GM12878 (cell line): ENCODE data around the gene KRTAP5-8. TPM values are rescaled to one million over a fixed set of nuclear protein-coding genes. Genes with fewer than 3 reads are reported as not detected.

ENCODE experiments used
- ATAC-seq: fragments of 200-7000 bp; cut with Tn5 transposase; 3 replicates; pipeline ENCODE4 v1.9.1; 2020; ENCODE audit warnings: mild to moderate bottlenecking, moderate library complexity
- BruUV-seq: library from RNA; stranded (reverse); fragments of 400-500 nt; replicated peaks from 2 replicates; lab custom pipeline; 2021; lab: Mats Ljungman, UMichigan
- CTCF ChIA-PET: fragments of 300-600 bp; sonication (Branson Sonifier 250); formaldehyde crosslinking; extraction: SDS; loops from one replicate; lab custom pipeline; 2021; ENCODE audit warnings: inconsistent platforms; lab: Yijun Ruan, JAX
- POLR2A ChIA-PET: fragments of 350-600 bp; formaldehyde crosslinking; extraction: SDS; loops from one replicate; lab custom pipeline; 2021; ENCODE audit warnings: inconsistent platforms; lab: Charles Lee
- RAD21 ChIA-PET: fragments of 300-600 bp; sonication (Branson Sonifier 250); formaldehyde crosslinking; loops from one replicate; lab custom pipeline; 2023; ENCODE audit warnings: antibody characterized with exemption; ENCODE audit not compliant: unreplicated experiment; lab: Charles Lee
- SMC1A ChIA-PET: fragments of 300-600 bp; sonication (Branson Sonifier 250); formaldehyde crosslinking; loops from one replicate; lab custom pipeline; 2023; ENCODE audit not compliant: unreplicated experiment, uncharacterized antibody; lab: Charles Lee
- DNase-seq: peaks from one replicate; pipeline ENCODE4 v3.0.0-alpha.2; 2011; ENCODE audit warnings: low read depth, low spot score
- FAIRE-seq: peaks from 3 replicates; lab custom pipeline; 2011; peaks lifted over from hg19 to GRCh38; lab: Jason Lieb, UNC
- H2AFZ ChIP-seq: 2 replicates; pipeline ENCODE4 v1.6.0; 2011; ENCODE audit warnings: low read depth, low read length, control low read depth; ENCODE audit not compliant: control insufficient read depth
- H3K27ac ChIP-seq: 2 replicates; pipeline ENCODE4 v1.5.1; 2011; ENCODE audit warnings: control low read depth; ENCODE audit not compliant: control insufficient read depth, insufficient read depth
- H3K27me3 ChIP-seq, 2 experiments: replicated peaks in 1 of 2; 2 replicates each; pipeline versions ENCODE4 v1.6.0 to v1.6.1; 2011; ENCODE audit warnings: low read length in 1 of 2; ENCODE audit not compliant: control insufficient read depth in 2 of 2, insufficient read depth in 2 of 2
- H3K36me3 ChIP-seq, 2 experiments: 2 replicates each; pipeline ENCODE4 v1.5.1; 2011; ENCODE audit warnings: low read length in 1 of 2; ENCODE audit not compliant: control insufficient read depth in 2 of 2, insufficient read depth in 2 of 2
- H3K4me1 ChIP-seq: 2 replicates; pipeline ENCODE4 v1.6.1; 2011; ENCODE audit warnings: mild to moderate bottlenecking, low read length, moderate library complexity, mixed read lengths; ENCODE audit not compliant: control insufficient read depth, insufficient read depth
- H3K4me2 ChIP-seq: 2 replicates; pipeline ENCODE4 v1.6.0; 2011; ENCODE audit warnings: control low read depth; ENCODE audit not compliant: control insufficient read depth, insufficient read depth
- H3K4me3 ChIP-seq: fragments of 200-600 bp; sonication (generic); 2 replicates; pipeline ENCODE4 v1.5.1; 2016
- H3K79me2 ChIP-seq: 2 replicates; pipeline ENCODE4 v1.6.0; 2011; ENCODE audit warnings: low read length; ENCODE audit not compliant: control insufficient read depth, insufficient read depth
- H3K9ac ChIP-seq: 2 replicates; pipeline ENCODE4 v1.8.0; 2011; ENCODE audit warnings: low read length, control low read depth, mixed read lengths; ENCODE audit not compliant: control insufficient read depth, insufficient read depth
- H3K9me3 ChIP-seq: replicated peaks from 3 replicates; pipeline ENCODE4 v1.5.1; 2011; ENCODE audit warnings: mild to moderate bottlenecking, low read length; ENCODE audit not compliant: control insufficient read depth, insufficient read depth
- H4K20me1 ChIP-seq: 2 replicates; pipeline ENCODE4 v1.6.0; 2011; ENCODE audit not compliant: control insufficient read depth, insufficient read depth
- EGR1 ChIP-seq, 2 experiments: IDR thresholded peaks; 1 replicate in 1 of 2; 2 replicates in 1 of 2; pipeline ENCODE4 v1.6.1; 2011 to 2012; ENCODE audit warnings: low read depth in 2 of 2, low read length in 2 of 2, borderline replicate concordance in 1 of 2, mild to moderate bottlenecking in 1 of 2, moderate library complexity in 1 of 2
- ETV6 ChIP-seq, 2 experiments: fragments of 450-650 bp in 1 of 2; IDR thresholded peaks in 1 of 2; conservative IDR thresholded peaks in 1 of 2; 2 replicates each; pipeline ENCODE4 v1.6.1; 2014; ENCODE audit warnings: antibody characterized with exemption in 1 of 2, borderline replicate concordance in 1 of 2, low read depth in 1 of 2, mild to moderate bottlenecking in 1 of 2, moderate library complexity in 1 of 2
- HDGF ChIP-seq: fragments of 450-650 bp; IDR thresholded peaks from 2 replicates; pipeline ENCODE4 v1.6.1; 2016; ENCODE audit warnings: antibody characterized with exemption
- PML ChIP-seq: IDR thresholded peaks from 2 replicates; pipeline ENCODE4 v1.6.1; 2012; ENCODE audit warnings: low read length, inconsistent platforms
- SMAD5 ChIP-seq: IDR thresholded peaks from 2 replicates; pipeline ENCODE4 v1.6.1; 2016; ENCODE audit warnings: antibody characterized with exemption, low read depth
- SMARCA5 ChIP-seq: fragments of 450-650 bp; IDR thresholded peaks from 2 replicates; pipeline ENCODE4 v1.6.1; 2017; ENCODE audit warnings: mild to moderate bottlenecking
- SREBF2 ChIP-seq: IDR thresholded peaks from 2 replicates; pipeline ENCODE4 v1.6.1; 2012; ENCODE audit warnings: mild to moderate bottlenecking, low read length
- STAT1 ChIP-seq: fragments of 450-650 bp; conservative IDR thresholded peaks from 2 replicates; pipeline ENCODE4 v1.6.1; 2014; ENCODE audit warnings: antibody characterized with exemption, mild to moderate bottlenecking
- SUPT20H ChIP-seq: IDR thresholded peaks from 2 replicates; pipeline ENCODE4 v1.6.1; 2011; ENCODE audit warnings: low read depth, mild to moderate bottlenecking, low read length, moderate library complexity, borderline replicate concordance; ENCODE audit not compliant: control insufficient read depth
- TARDBP ChIP-seq: IDR thresholded peaks from 2 replicates; pipeline ENCODE4 v1.6.1; 2016; ENCODE audit warnings: borderline replicate concordance
- TBL1XR1 ChIP-seq: IDR thresholded peaks from 2 replicates; pipeline ENCODE4 v1.6.1; 2012; ENCODE audit warnings: low read depth, low read length, improper control_type of control experiment
- WGBS: methylation state at CpG from one replicate; pipeline ENCODE4 v1.1.6; 2016; ENCODE audit warnings: low lambda C conversion rate; ENCODE audit not compliant: insufficient replicate concordance, insufficient coverage; ENCODE audit errors: missing lambda C conversion rate; 5-methylcytosine and 5-hydroxymethylcytosine counted together
- in situ Hi-C: fragments of 300-500 bp; cut with MboI; formaldehyde crosslinking; loops from 9 replicates; pipeline ENCODE4 v1.14.3; 2018; ENCODE audit warnings: mixed read lengths
- intact Hi-C: fragments of 100-400 bp; cut with micrococcal nuclease; formaldehyde crosslinking; loops from one replicate; pipeline ENCODE4 v1.14.2; 2022; ENCODE audit not compliant: unreplicated experiment
- polyA plus RNA-seq, 11 experiments: library from polyadenylated mRNA; depleted of rRNA in 4 of 11; unstranded in 6 of 11; stranded (reverse) in 5 of 11; fragments of >200 nt; fragmentation: Nextera tagmentation in 4 of 11; fragmentation: Illumina TruSeq in 1 of 11; extraction: Ambion mirVana in 4 of 11; extraction: Trizol in 1 of 11; gene quantifications; 1 replicate in 1 of 11; 2 replicates in 10 of 11; pipeline versions ENCODE4 v1.2.1 to v1.2.3, GENCODE V29; 2011 to 2016; ENCODE audit warnings: inconsistent platforms in 2 of 11, missing spikeins in 2 of 11, low read depth in 1 of 11
- total RNA-seq, 4 experiments: library from RNA; depleted of rRNA in 3 of 4; stranded (reverse); fragments of >200 nt in 3 of 4; fragmentation: Illumina TruSeq in 1 of 4; extraction: Trizol in 1 of 4; gene quantifications; 2 replicates each; pipeline versions ENCODE4 v1.2.1 to v1.2.3, GENCODE V29; 2013 to 2021
- TF ChIP-seq, protein P1 (sequence below): IDR thresholded peaks from 2 replicates; pipeline ENCODE4 v1.6.1; 2012; ENCODE audit warnings: low read length, inconsistent platforms
- TF ChIP-seq, protein P2 (sequence below), 3 experiments: IDR thresholded peaks in 2 of 3; conservative IDR thresholded peaks in 1 of 3; 2 replicates each; pipeline ENCODE4 v1.5.1; 2011; ENCODE audit warnings: low read depth in 3 of 3, low read length in 3 of 3, mild to moderate bottlenecking in 3 of 3, control low read depth in 2 of 3, moderate library complexity in 2 of 3, inconsistent platforms in 1 of 3, mixed read lengths in 1 of 3; ENCODE audit not compliant: control insufficient read depth in 2 of 3, insufficient read depth in 1 of 3; ENCODE audit errors: extremely low read depth in 1 of 3
- TF ChIP-seq, protein P3 (sequence below): fragments of 450-650 bp; IDR thresholded peaks from 2 replicates; pipeline ENCODE4 v1.6.1; 2017; ENCODE audit warnings: antibody characterized with exemption, mild to moderate bottlenecking, moderate library complexity

Gene KRTAP5-8
- total and polyA plus RNA-seq, 10 of the 15 experiments (the other 5 are each of a cell fraction or from before 2014, with no cell fraction given) = 0.07 to 0.36 (median 0.13) TPM; not detected in 6

DNA sequence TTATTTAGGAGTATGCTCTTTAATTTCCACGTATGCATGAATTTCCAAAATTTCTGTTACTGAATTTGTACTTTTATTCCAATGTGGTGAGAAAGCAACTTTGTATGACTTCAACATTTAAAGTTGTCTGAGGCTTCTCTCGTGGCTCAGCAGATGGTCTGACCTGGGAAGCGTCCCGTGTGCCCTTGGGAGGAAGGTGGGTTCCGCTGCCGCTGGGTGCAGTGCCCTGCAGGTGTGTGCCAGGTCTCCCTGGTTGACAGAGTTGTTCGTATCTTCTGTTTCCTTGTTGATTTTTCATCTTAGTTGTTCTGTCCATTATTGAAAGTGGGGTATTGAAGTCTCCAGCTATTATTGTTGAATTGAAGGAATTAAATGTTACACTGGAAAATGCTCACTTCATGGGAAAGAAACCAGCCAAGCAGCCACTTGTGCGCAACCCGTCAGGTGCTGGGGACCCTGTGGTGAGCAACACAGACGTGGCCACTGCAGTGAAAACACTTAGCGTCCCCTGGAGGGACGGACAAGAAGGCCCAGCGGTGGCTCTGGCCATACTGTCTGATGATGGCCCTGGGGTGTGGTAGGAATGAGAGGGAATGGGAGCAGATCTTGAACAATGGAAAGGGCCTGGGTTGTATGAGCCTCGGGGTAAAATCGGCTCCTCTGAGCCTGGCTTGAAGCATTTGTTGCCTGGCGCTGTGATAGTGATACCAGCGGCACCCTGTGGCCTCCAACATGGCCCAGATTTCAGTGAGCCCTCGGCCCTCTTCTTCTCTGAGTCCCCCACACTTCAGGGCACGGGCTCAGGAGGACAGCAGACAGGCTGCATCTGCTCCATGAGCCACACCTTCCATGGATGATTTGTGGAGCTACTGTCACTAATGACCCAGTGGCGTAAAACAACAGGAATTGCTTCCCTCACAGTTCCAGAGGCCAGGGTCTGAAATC lies 42.3 kb upstream of the KRTAP5-8 start:
- Histone ChIP-seq H4K20me1 (no peaks in the 10 kb centered on the region; the same call in 1 of the 2 replicates), H3K27ac (no peak overlapping the region), H3K27me3 (no peaks in the 10 kb centered on the region), H3K79me2 (no peaks in the 10 kb centered on the region), H3K36me3 (peaks cover 27% of the 10 kb centered on the region in 2 experiments), H3K9me3 (no peaks in the 10 kb centered on the region; the same call in 2 of the 3 replicates), H2AFZ (no peak overlapping the region), H3K4me1 (no peaks in the 10 kb centered on the region), H3K4me3 (no peak overlapping the region), H3K9ac (no peak overlapping the region), H3K4me2 (no peak overlapping the region)
- CTCF ChIA-PET = no interaction called here
- no peak for ATAC-seq
- POLR2A ChIA-PET = no interaction called here
- in situ Hi-C loops (no loop called here), intact Hi-C loops (no loop called here)
- RAD21 ChIA-PET = no interaction called here
- no peak for DNase-seq
- 91% methylated on average over 20 of the region's 20 CpGs for WGBS
- no peak for FAIRE-seq
- SMC1A ChIA-PET = no interaction called here
- no TSS peak for BruUV-seq
- TF ChIP-seq, protein P1, sequence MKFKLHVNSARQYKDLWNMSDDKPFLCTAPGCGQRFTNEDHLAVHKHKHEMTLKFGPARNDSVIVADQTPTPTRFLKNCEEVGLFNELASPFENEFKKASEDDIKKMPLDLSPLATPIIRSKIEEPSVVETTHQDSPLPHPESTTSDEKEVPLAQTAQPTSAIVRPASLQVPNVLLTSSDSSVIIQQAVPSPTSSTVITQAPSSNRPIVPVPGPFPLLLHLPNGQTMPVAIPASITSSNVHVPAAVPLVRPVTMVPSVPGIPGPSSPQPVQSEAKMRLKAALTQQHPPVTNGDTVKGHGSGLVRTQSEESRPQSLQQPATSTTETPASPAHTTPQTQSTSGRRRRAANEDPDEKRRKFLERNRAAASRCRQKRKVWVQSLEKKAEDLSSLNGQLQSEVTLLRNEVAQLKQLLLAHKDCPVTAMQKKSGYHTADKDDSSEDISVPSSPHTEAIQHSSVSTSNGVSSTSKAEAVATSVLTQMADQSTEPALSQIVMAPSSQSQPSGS = no peak
- TF ChIP-seq HDGF (no peak), ETV6 (conservative IDR thresholded peaks at IDR 0.05 in 1 of 2, IDR thresholded peaks at IDR 0.05 in 1 of 2; ENCODE audit: borderline replicate concordance in 1 of 2, low read depth in 1 of 2) (no peak), EGR1 (IDR thresholded peaks at IDR 0.05; ENCODE audit: borderline replicate concordance in 1 of 2, low read depth in 2 of 2, low read length in 2 of 2) (no peak), STAT1 (no peak), SMARCA5 (no peak), PML (no peak), SREBF2 (no peak), TARDBP (no peak), TBL1XR1 (no peak), SUPT20H (no peak), SMAD5 (no peak)
- TF ChIP-seq, protein P2, sequence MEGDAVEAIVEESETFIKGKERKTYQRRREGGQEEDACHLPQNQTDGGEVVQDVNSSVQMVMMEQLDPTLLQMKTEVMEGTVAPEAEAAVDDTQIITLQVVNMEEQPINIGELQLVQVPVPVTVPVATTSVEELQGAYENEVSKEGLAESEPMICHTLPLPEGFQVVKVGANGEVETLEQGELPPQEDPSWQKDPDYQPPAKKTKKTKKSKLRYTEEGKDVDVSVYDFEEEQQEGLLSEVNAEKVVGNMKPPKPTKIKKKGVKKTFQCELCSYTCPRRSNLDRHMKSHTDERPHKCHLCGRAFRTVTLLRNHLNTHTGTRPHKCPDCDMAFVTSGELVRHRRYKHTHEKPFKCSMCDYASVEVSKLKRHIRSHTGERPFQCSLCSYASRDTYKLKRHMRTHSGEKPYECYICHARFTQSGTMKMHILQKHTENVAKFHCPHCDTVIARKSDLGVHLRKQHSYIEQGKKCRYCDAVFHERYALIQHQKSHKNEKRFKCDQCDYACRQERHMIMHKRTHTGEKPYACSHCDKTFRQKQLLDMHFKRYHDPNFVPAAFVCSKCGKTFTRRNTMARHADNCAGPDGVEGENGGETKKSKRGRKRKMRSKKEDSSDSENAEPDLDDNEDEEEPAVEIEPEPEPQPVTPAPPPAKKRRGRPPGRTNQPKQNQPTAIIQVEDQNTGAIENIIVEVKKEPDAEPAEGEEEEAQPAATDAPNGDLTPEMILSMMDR (IDR thresholded peaks at IDR 0.05 in 2 of 3, conservative IDR thresholded peaks at IDR 0.05 in 1 of 3; ENCODE audit: control insufficient read depth in 2 of 3, extremely low read depth in 1 of 3, insufficient read depth in 1 of 3, low read depth in 3 of 3, low read length in 3 of 3) = no peak
- TF ChIP-seq, protein P3, sequence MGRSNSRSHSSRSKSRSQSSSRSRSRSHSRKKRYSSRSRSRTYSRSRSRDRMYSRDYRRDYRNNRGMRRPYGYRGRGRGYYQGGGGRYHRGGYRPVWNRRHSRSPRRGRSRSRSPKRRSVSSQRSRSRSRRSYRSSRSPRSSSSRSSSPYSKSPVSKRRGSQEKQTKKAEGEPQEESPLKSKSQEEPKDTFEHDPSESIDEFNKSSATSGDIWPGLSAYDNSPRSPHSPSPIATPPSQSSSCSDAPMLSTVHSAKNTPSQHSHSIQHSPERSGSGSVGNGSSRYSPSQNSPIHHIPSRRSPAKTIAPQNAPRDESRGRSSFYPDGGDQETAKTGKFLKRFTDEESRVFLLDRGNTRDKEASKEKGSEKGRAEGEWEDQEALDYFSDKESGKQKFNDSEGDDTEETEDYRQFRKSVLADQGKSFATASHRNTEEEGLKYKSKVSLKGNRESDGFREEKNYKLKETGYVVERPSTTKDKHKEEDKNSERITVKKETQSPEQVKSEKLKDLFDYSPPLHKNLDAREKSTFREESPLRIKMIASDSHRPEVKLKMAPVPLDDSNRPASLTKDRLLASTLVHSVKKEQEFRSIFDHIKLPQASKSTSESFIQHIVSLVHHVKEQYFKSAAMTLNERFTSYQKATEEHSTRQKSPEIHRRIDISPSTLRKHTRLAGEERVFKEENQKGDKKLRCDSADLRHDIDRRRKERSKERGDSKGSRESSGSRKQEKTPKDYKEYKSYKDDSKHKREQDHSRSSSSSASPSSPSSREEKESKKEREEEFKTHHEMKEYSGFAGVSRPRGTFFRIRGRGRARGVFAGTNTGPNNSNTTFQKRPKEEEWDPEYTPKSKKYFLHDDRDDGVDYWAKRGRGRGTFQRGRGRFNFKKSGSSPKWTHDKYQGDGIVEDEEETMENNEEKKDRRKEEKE = no peak
